ENCODE results near the gene ACVR2B.
"Not testable (repeated sequence)": the region's sequence is repeated elsewhere in the genome, so short reads cannot be mapped to it uniquely, and the experiment has no call there.

GRCh38 chr3:38426798-38427426, 26.8 kb upstream of the ACVR2B start:
- not testable (repeated sequence) for TF ChIP-seq POLR2A (IDR thresholded peaks at IDR 0.05; ENCODE audit: borderline replicate concordance, extremely low read depth, insufficient read depth, insufficient read length); YY1 (IDR thresholded peaks at IDR 0.05; ENCODE audit: extremely low read depth, insufficient replicate concordance, low read depth, low read length); EZH2 (IDR thresholded peaks at IDR 0.05); POLR2AphosphoS5 (IDR thresholded peaks at IDR 0.05; ENCODE audit: low read depth, low read length); SP1 (IDR thresholded peaks at IDR 0.05; ENCODE audit: low read depth); CEBPB (IDR thresholded peaks at IDR 0.05; ENCODE audit: low read depth); REST (IDR thresholded peaks at IDR 0.05; ENCODE audit: low read depth); RAD21 (IDR thresholded peaks at IDR 0.05; ENCODE audit: low read depth); ZNF274 (IDR thresholded peaks at IDR 0.05; ENCODE audit: low read depth, low read length); TCF7L2 (IDR thresholded peaks at IDR 0.05; ENCODE audit: borderline replicate concordance, extremely low read depth, insufficient read depth, insufficient read length); JUND (IDR thresholded peaks at IDR 0.05); EGR1 (IDR thresholded peaks at IDR 0.05; ENCODE audit: low read depth)
- TF ChIP-seq, protein P1, sequence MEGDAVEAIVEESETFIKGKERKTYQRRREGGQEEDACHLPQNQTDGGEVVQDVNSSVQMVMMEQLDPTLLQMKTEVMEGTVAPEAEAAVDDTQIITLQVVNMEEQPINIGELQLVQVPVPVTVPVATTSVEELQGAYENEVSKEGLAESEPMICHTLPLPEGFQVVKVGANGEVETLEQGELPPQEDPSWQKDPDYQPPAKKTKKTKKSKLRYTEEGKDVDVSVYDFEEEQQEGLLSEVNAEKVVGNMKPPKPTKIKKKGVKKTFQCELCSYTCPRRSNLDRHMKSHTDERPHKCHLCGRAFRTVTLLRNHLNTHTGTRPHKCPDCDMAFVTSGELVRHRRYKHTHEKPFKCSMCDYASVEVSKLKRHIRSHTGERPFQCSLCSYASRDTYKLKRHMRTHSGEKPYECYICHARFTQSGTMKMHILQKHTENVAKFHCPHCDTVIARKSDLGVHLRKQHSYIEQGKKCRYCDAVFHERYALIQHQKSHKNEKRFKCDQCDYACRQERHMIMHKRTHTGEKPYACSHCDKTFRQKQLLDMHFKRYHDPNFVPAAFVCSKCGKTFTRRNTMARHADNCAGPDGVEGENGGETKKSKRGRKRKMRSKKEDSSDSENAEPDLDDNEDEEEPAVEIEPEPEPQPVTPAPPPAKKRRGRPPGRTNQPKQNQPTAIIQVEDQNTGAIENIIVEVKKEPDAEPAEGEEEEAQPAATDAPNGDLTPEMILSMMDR (IDR thresholded peaks at IDR 0.05 in 2 of 3, conservative IDR thresholded peaks at IDR 0.05 in 1 of 3; ENCODE audit: borderline replicate concordance in 1 of 3, insufficient read depth in 1 of 3, low read depth in 2 of 3, low read length in 2 of 3), result not testable (repeated sequence)
- TF ChIP-seq, protein P2, sequence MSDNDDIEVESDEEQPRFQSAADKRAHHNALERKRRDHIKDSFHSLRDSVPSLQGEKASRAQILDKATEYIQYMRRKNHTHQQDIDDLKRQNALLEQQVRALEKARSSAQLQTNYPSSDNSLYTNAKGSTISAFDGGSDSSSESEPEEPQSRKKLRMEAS (IDR thresholded peaks at IDR 0.05), result not testable (repeated sequence)
